BE2C (cell line): ENCODE results near the gene MYH14.
"Not testable (repeated sequence)": the region's sequence is repeated elsewhere in the genome, so short reads cannot be mapped to it uniquely, and the experiment has no call there.

ENCODE experiments used
- DNase-seq: peaks from one replicate; pipeline ENCODE4 v3.0.0-alpha.2; 2020
- H3K27me3 ChIP-seq: fragments of 250-450 bp; sonication (Bioruptor Pico); 2 replicates; pipeline ENCODE4 v1.5.1; 2020; ENCODE audit warnings: mild to moderate bottlenecking
- H3K36me3 ChIP-seq: fragments of 250-450 bp; sonication (Bioruptor Pico); 2 replicates; pipeline ENCODE4 v1.5.1; 2020; ENCODE audit warnings: mild to moderate bottlenecking
- H3K4me1 ChIP-seq: fragments of 250-450 bp; sonication (Bioruptor Pico); 2 replicates; pipeline ENCODE4 v1.5.1; 2020
- H3K4me3 ChIP-seq: 2 replicates; pipeline ENCODE4 v1.5.1; 2011; ENCODE audit warnings: low read depth, low read length
- H3K9me3 ChIP-seq: fragments of 250-450 bp; sonication (Bioruptor Pico); 2 replicates; pipeline ENCODE4 v1.5.1; 2020
- TF ChIP-seq, protein P1 (sequence below): IDR thresholded peaks from 2 replicates; pipeline ENCODE4 v1.5.1; 2012; ENCODE audit warnings: mild to moderate bottlenecking, low read depth, low read length

Gene MYH14

DNA sequence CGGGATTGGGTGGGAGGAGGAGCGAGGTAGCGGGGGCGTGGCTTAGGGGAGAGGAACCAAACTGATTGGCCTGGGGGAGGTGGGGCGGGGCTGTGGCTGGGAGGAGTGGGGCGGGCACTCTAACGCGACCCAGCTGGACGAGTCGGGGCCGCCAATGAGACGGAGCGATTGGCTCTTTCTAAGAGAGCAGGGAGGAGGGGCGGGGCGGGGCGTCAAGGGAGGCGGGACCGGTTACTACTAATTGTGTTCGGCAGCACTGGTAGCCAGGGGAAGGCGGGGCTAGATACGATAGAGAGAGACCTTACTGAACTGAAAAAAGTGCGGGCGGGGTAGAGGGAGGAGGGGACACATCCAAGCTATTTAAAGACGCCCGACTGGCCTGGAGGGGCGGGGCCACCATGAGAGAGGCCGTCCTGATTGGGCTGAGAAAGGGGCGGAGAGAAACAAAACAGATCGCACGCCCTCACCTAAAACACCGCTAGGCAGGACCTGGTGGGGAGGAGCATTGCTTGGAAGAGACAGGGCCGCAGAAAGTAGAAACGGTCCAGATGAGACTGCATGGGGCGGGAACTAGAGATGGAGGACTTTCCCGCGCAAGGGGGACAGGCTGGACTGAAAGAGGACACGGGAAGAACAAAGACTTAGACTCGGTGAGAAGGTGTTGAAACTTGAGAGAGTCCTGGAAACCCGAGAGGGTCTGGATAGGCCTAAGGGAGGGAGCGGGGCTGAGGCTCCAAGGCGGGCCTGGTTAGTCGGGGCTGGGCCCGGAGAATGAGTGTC lies 125.9 kb downstream of the MYH14 start, which contains the start of gene KCNC3:
Gene KCNC3, minus strand, starts transcription at position 232 of the 780 bp plus-strand sequence. CDS start 295 bp downstream, outside the sequence.
- Histone ChIP-seq H3K27me3 (no peaks in the 10 kb centered on the region), H3K4me3 (peak within 1 kb of the TSS; percentile 41), H3K36me3 (no peaks in the 10 kb centered on the region), H3K4me1 (peaks cover 4% of the 10 kb centered on the region), H3K9me3 (no peaks in the 10 kb centered on the region)
- TF ChIP-seq, protein P1, sequence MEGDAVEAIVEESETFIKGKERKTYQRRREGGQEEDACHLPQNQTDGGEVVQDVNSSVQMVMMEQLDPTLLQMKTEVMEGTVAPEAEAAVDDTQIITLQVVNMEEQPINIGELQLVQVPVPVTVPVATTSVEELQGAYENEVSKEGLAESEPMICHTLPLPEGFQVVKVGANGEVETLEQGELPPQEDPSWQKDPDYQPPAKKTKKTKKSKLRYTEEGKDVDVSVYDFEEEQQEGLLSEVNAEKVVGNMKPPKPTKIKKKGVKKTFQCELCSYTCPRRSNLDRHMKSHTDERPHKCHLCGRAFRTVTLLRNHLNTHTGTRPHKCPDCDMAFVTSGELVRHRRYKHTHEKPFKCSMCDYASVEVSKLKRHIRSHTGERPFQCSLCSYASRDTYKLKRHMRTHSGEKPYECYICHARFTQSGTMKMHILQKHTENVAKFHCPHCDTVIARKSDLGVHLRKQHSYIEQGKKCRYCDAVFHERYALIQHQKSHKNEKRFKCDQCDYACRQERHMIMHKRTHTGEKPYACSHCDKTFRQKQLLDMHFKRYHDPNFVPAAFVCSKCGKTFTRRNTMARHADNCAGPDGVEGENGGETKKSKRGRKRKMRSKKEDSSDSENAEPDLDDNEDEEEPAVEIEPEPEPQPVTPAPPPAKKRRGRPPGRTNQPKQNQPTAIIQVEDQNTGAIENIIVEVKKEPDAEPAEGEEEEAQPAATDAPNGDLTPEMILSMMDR = no peak
- DNase-seq = peak; percentile 100

DNA sequence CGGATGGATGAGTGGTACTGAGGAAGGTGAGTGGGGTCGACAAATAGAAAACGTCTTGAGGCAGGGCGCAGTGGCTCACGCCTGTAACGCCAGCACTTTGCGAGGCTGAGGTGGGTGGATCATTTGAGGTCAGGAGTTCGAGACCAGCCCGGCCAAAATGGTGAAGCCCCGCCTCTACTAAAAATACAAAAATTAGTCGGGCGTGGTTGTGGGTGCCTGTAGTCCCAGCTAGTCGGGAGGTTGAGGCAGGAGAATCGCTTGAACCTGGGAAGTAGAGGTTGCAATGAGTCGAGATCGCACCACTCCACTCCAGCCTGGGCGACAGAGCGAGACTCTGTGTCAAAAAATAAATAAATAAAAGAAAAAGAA lies 126.5 kb downstream of the MYH14 start:
- peak overlapping the region; percentile 41 for H3K4me3 ChIP-seq
- H3K4me1 ChIP-seq, H3K36me3 ChIP-seq, H3K27me3 ChIP-seq, DNase-seq, H3K9me3 ChIP-seq: not testable (repeated sequence)

DNA sequence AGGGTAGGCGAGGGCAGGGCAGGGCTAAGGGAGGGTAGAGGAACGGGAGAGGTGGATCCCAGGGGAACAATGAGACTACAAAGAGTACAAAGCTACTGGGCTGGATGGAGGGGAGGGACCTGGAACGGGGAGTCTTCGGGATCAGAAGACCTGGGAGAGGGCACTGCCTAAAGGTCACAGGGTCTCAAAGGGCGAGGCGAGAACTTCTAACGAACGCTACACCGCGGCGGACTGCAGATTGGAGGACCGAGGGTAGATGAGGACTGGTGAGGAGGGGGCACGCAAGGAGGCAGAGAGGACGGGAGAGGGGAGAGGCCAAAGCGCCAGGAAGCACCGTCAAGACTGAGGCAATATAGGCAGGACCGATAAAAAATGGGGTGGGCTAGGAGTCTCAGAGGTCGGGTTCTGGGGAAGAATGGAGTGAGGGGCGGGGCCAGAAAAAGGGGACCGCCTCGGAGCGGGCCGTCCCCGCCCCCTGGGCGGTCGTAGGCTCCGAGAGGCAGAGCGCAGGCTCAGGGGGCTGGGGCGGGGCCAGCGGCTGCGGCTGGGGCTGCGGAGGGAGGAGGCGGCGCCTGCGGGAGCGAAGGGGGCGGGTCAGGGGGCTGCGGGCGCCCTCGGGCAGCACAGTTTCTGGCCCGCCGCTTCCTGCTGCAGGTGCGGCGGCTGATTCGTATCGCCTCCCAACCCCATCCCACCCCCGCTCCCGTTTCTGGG lies 127.1 kb downstream of the MYH14 start:
- H3K36me3 ChIP-seq = no peaks in the 10 kb centered on the region
- H3K4me1 ChIP-seq = no peaks in the 10 kb centered on the region
- no peaks in the 10 kb centered on the region for H3K9me3 ChIP-seq
- H3K4me3 ChIP-seq = peak overlapping the region; percentile 45
- DNase-seq = peak; percentile 97
- no peaks in the 10 kb centered on the region for H3K27me3 ChIP-seq
- TF ChIP-seq, protein P1 = no peak

DNA sequence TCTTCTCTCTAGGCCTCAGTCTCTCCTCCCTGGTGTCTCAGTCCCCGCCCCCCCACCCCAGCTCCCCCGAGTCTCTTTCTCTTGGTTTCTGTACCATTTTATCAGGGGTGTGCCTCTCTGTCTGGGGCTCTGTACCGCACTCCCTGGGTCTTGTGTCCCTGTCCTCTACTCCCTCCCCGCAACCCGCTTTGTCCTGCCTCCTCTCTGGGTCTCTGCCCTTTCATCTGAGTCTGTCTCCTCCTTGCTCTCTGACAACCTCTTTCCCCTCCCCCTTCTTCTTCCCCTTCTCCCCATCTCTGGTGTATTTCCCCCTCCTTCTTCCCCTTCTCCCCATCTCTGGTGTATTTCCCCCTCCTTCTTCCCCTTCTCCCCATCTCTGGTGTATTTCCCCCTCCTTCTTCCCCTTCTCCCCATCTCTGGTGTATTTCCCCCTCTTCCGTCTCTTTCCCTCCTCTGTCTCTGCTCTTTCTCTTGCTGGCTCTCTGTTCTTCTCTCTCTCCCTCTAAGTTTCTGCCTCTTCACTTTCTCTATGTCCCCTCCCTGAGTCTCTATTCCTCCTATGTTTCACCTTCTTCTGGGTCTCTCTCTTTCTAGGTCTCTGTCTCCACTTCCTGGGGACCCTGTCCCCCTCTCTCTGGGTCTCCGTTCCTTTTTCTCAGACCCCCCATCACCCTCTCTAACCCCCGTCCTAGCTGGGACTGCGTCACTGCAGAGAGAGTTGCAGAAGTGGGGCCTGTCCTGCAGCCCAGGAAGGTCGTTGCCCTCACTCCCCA lies 128.0 kb downstream of the MYH14 start:
- Histone ChIP-seq H3K9me3 (no peaks in the 10 kb centered on the region), H3K36me3 (no peaks in the 10 kb centered on the region), H3K4me3 (peak overlapping the region; percentile 45), H3K27me3 (no peaks in the 10 kb centered on the region), H3K4me1 (no peaks in the 10 kb centered on the region)
- TF ChIP-seq, protein P1 = no peak
- DNase-seq = no peak

DNA sequence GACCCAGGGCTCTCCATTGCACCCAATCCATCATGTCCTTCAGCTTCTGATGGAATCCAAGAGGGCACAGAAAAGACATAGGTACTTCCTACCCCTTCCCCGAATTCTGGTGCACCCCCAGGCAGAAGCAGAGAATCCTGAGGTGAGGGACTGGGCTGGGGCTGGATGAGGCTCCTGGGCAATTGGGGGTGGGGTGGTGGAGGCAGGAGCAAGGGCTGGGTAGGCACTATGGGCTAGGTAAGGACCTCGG lies 128.5 kb downstream of the MYH14 start:
- no peak for DNase-seq
- Histone ChIP-seq H3K36me3 (no peaks in the 10 kb centered on the region), H3K4me1 (no peaks in the 10 kb centered on the region), H3K9me3 (no peaks in the 10 kb centered on the region), H3K27me3 (no peaks in the 10 kb centered on the region), H3K4me3 (no peak overlapping the region)
- TF ChIP-seq, protein P1 = no peak

DNA sequence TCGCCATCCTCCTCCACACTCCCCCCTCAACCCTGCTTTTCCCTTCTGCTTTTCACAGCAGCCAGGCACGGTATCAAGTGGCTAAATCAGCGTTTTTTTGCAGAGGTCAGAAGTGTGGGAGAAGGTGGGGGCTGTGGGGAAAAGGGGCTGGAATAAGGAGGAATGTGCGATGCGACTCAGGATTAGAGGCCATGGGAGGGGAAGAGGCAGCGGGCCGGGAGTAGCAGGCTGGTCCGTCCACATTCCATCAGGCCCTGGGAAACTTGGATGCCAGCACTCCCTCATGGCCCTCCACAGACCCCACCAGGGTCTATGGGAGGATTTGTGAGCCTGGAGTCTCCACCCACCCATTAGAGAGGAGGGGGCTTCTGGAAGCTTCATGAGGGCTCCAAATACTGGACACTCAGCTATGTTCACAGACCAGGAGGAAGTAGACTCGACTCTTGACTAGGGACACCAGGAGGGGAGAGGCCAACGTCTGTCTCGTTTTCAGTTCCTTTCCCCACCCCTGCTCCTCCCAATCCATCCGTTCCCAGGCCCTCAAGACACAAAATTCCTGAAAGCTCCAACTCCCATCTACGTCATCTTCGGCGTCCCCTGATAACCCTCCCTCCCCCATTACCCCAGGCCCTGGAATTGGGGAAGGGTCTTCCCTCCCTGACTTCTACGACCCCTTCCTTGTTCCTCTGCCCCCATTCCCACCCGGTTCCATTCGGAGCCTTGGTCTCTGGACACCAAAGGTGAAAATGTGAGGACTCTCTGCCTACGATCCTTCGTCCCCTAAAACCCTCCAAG lies 129.0 kb downstream of the MYH14 start:
- no peaks in the 10 kb centered on the region for H3K27me3 ChIP-seq
- DNase-seq = no peak
- TF ChIP-seq, protein P1 = no peak
- H3K9me3 ChIP-seq = no peaks in the 10 kb centered on the region
- H3K36me3 ChIP-seq = no peaks in the 10 kb centered on the region
- no peak overlapping the region for H3K4me3 ChIP-seq
- H3K4me1 ChIP-seq = no peaks in the 10 kb centered on the region
